Activated T-helper 1 cell treated with anti-CD3 and anti-CD28 coated beads, Interleukin-12 subunit alpha, Interleukin-12 subunit beta, Interleukin-2, Interleukin-4 antibody, amounts not matched to agents 30 ng/mL and 10 ng/mL and 1 ng/mL, durations not matched to agents 14 hours and 24 hours and 36 hours (primary cell): ENCODE results near the gene C12orf54. TPM values are rescaled to one million over a fixed set of nuclear protein-coding genes. Genes with fewer than 3 reads are reported as not detected.
"Not testable (repeated sequence)": the region's sequence is repeated elsewhere in the genome, so short reads cannot be mapped to it uniquely, and the experiment has no call there.

ENCODE experiments used
- DNase-seq: peaks from one replicate; pipeline ENCODE4 v3.0.0; 2021; ENCODE audit warnings: low spot score
- H3K27ac Mint-ChIP-seq: one replicate; pipeline ENCODE4 v1.8.0; 2021; ENCODE audit warnings: mild to moderate bottlenecking, mixed read lengths
- H3K27me3 Mint-ChIP-seq: one replicate; pipeline ENCODE4 v1.8.0; 2022; ENCODE audit warnings: mild to moderate bottlenecking, moderate library complexity, mixed read lengths; ENCODE audit not compliant: insufficient read depth
- H3K36me3 Mint-ChIP-seq: one replicate; pipeline ENCODE4 v1.8.0; 2021; ENCODE audit warnings: low read depth, mixed read lengths
- H3K4me1 Mint-ChIP-seq: one replicate; pipeline ENCODE4 v1.8.0; 2021; ENCODE audit warnings: low read depth, mixed read lengths
- H3K4me3 Mint-ChIP-seq: one replicate; pipeline ENCODE4 v1.8.0; 2021; ENCODE audit warnings: mild to moderate bottlenecking, moderate library complexity, mixed read lengths
- H3K9me3 Mint-ChIP-seq: one replicate; pipeline ENCODE4 v1.8.0; 2021; ENCODE audit warnings: mixed read lengths
- intact Hi-C: fragments of 100-400 bp; cut with micrococcal nuclease; formaldehyde crosslinking; loops from one replicate; pipeline ENCODE4 v1.15.1; 2024
- total RNA-seq: library from RNA; stranded (reverse); gene quantifications from 2 replicates; pipeline ENCODE4 v1.2.3, GENCODE V29; 2022

Gene C12orf54
- total RNA-seq, 1 donor from 2014 or later = not detected

GRCh38 chr12:48472259-48472658, 10.0 kb upstream of the C12orf54 start, which contains the start of gene ANP32D:
Gene ANP32D (plus strand): TSS chr12:48472559. CDS start chr12:48472665, 106 bp downstream.
- H3K27me3 Mint-ChIP-seq = peaks cover 2% of the 10 kb centered on the region
- H3K4me1 Mint-ChIP-seq = no peaks in the 10 kb centered on the region
- no peak for DNase-seq
- peaks cover 33% of the 10 kb centered on the region for H3K9me3 Mint-ChIP-seq
- intact Hi-C loops = no loop called here
- H3K36me3 Mint-ChIP-seq = no peaks in the 10 kb centered on the region
- H3K27ac Mint-ChIP-seq = no peak within 1 kb of the TSS
- H3K4me3 Mint-ChIP-seq = no peak within 1 kb of the TSS

GRCh38 chr12:48473061-48473460, 9.2 kb upstream of the C12orf54 start:
- Mint-ChIP-seq H3K27ac (no peak overlapping the region), H3K27me3 (peaks cover 2% of the 10 kb centered on the region), H3K4me3 (no peak overlapping the region), H3K9me3 (peaks cover 30% of the 10 kb centered on the region), H3K4me1 (no peaks in the 10 kb centered on the region), H3K36me3 (no peaks in the 10 kb centered on the region)
- DNase-seq = no peak
- intact Hi-C loops = no loop called here

GRCh38 chr12:48474497-48474896, 7.8 kb upstream of the C12orf54 start:
- not testable (repeated sequence) for H3K36me3 Mint-ChIP-seq

GRCh38 chr12:48482930-48483329, 632 bp downstream of the C12orf54 start:
- DNase-seq = no peak
- H3K4me1 Mint-ChIP-seq = no peaks in the 10 kb centered on the region
- no peaks in the 10 kb centered on the region for H3K27me3 Mint-ChIP-seq
- H3K27ac Mint-ChIP-seq = no peak overlapping the region
- intact Hi-C loops = no loop called here
- H3K36me3 Mint-ChIP-seq = no peaks in the 10 kb centered on the region
- H3K9me3 Mint-ChIP-seq = peaks cover 6% of the 10 kb centered on the region
- no peak overlapping the region for H3K4me3 Mint-ChIP-seq

More at GRCh38 chr12:48474497-48474896, 7.8 kb upstream of the C12orf54 start:
- H3K9me3 Mint-ChIP-seq = peaks cover 20% of the 10 kb centered on the region
- DNase-seq, H3K27ac Mint-ChIP-seq, H3K4me3 Mint-ChIP-seq, H3K27me3 Mint-ChIP-seq, H3K4me1 Mint-ChIP-seq, intact Hi-C loops: not testable (repeated sequence)

- Mint-ChIP-seq H3K4me1 (no peaks in the 10 kb centered on the region), H3K9me3 (no peaks in the 10 kb centered on the region), H3K36me3 (no peaks in the 10 kb centered on the region), H3K27ac (no peak overlapping the region), H3K4me3 (no peak overlapping the region), H3K27me3 (no peaks in the 10 kb centered on the region)
- DNase-seq = no peak
- intact Hi-C loops = no loop called here
These were observed 4.0 kb downstream of the C12orf54 start for GRCh38 chr12:48486261-48486660.

GRCh38 chr12:48486679-48487078, 4.4 kb downstream of the C12orf54 start:
- H3K9me3 Mint-ChIP-seq = no peaks in the 10 kb centered on the region
- H3K4me1 Mint-ChIP-seq = no peaks in the 10 kb centered on the region
- H3K27me3 Mint-ChIP-seq = no peaks in the 10 kb centered on the region
- no peaks in the 10 kb centered on the region for H3K36me3 Mint-ChIP-seq
- intact Hi-C loops = no loop called here
- H3K4me3 Mint-ChIP-seq = no peak overlapping the region
- DNase-seq = no peak
- no peak overlapping the region for H3K27ac Mint-ChIP-seq

- H3K9me3 Mint-ChIP-seq = no peaks in the 10 kb centered on the region
- no peaks in the 10 kb centered on the region for H3K36me3 Mint-ChIP-seq
- no peak for DNase-seq
- H3K27me3 Mint-ChIP-seq = no peaks in the 10 kb centered on the region
- intact Hi-C loops = no loop called here
- H3K27ac Mint-ChIP-seq = no peak overlapping the region
- H3K4me1 Mint-ChIP-seq = no peaks in the 10 kb centered on the region
- no peak overlapping the region for H3K4me3 Mint-ChIP-seq
These were observed 6.7 kb downstream of the C12orf54 start for GRCh38 chr12:48489012-48489411.

GRCh38 chr12:48489456-48489855, 7.2 kb downstream of the C12orf54 start:
- H3K36me3 Mint-ChIP-seq, H3K4me3 Mint-ChIP-seq, DNase-seq, intact Hi-C loops, H3K27me3 Mint-ChIP-seq, H3K9me3 Mint-ChIP-seq, H3K27ac Mint-ChIP-seq, H3K4me1 Mint-ChIP-seq: not testable (repeated sequence)

- intact Hi-C loops, H3K9me3 Mint-ChIP-seq, DNase-seq, H3K4me1 Mint-ChIP-seq, H3K4me3 Mint-ChIP-seq, H3K27me3 Mint-ChIP-seq, H3K27ac Mint-ChIP-seq, H3K36me3 Mint-ChIP-seq: not testable (repeated sequence)
These were observed 18.0 kb downstream of the C12orf54 start for GRCh38 chr12:48500281-48500680.

- H3K36me3 Mint-ChIP-seq, H3K27ac Mint-ChIP-seq, H3K9me3 Mint-ChIP-seq, H3K4me3 Mint-ChIP-seq, H3K4me1 Mint-ChIP-seq, H3K27me3 Mint-ChIP-seq, intact Hi-C loops, DNase-seq: not testable (repeated sequence)
These were observed 24.5 kb downstream of the C12orf54 start for GRCh38 chr12:48506836-48507235.

GRCh38 chr12:48508987-48509386, 26.7 kb downstream of the C12orf54 start:
- Mint-ChIP-seq H3K4me1 (no peaks in the 10 kb centered on the region), H3K27ac (no peak overlapping the region), H3K9me3 (no peaks in the 10 kb centered on the region), H3K4me3 (no peak overlapping the region), H3K36me3 (no peaks in the 10 kb centered on the region), H3K27me3 (no peaks in the 10 kb centered on the region)
- intact Hi-C loops = no loop called here
- no peak for DNase-seq

GRCh38 chr12:48510111-48510510, 27.8 kb downstream of the C12orf54 start:
- H3K4me3 Mint-ChIP-seq = no peak overlapping the region
- intact Hi-C loops = no loop called here

GRCh38 chr12:48512855-48513254, 30.6 kb downstream of the C12orf54 start:
- Mint-ChIP-seq H3K36me3 (no peaks in the 10 kb centered on the region), H3K27ac (no peak overlapping the region)
- no peak for DNase-seq

More at GRCh38 chr12:48510111-48510510, 27.8 kb downstream of the C12orf54 start:
- Mint-ChIP-seq H3K9me3 (no peaks in the 10 kb centered on the region), H3K4me1 (no peaks in the 10 kb centered on the region), H3K27me3 (no peaks in the 10 kb centered on the region), H3K27ac (no peak overlapping the region), H3K36me3 (no peaks in the 10 kb centered on the region)
- no peak for DNase-seq

GRCh38 chr12:48514728-48515127, 32.4 kb downstream of the C12orf54 start:
- intact Hi-C loops = no loop called here
- no peak for DNase-seq

More at GRCh38 chr12:48512855-48513254, 30.6 kb downstream of the C12orf54 start:
- H3K4me1 Mint-ChIP-seq = no peaks in the 10 kb centered on the region
- no peak overlapping the region for H3K4me3 Mint-ChIP-seq
- no peaks in the 10 kb centered on the region for H3K9me3 Mint-ChIP-seq
- H3K27me3 Mint-ChIP-seq = no peaks in the 10 kb centered on the region
- intact Hi-C loops = no loop called here

More at GRCh38 chr12:48514728-48515127, 32.4 kb downstream of the C12orf54 start:
- H3K4me1 Mint-ChIP-seq = no peaks in the 10 kb centered on the region
- no peaks in the 10 kb centered on the region for H3K36me3 Mint-ChIP-seq
- no peaks in the 10 kb centered on the region for H3K27me3 Mint-ChIP-seq
- H3K4me3 Mint-ChIP-seq = no peak overlapping the region
- H3K9me3 Mint-ChIP-seq = no peaks in the 10 kb centered on the region
- no peak overlapping the region for H3K27ac Mint-ChIP-seq
